HG02678 (cell line): ENCODE data around the gene SPRY2.

ENCODE experiments used
- ATAC-seq: cut with Tn5 transposase; IDR thresholded peaks from one replicate; pipeline ENCODE4 v1.9.1; 2021; ENCODE audit warnings: mild to moderate bottlenecking, moderate library complexity; ENCODE audit not compliant: unreplicated experiment

SPRY2 gene, protein sequence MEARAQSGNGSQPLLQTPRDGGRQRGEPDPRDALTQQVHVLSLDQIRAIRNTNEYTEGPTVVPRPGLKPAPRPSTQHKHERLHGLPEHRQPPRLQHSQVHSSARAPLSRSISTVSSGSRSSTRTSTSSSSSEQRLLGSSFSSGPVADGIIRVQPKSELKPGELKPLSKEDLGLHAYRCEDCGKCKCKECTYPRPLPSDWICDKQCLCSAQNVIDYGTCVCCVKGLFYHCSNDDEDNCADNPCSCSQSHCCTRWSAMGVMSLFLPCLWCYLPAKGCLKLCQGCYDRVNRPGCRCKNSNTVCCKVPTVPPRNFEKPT

GRCh38 chr13:80341101-80341755, at the start of gene SPRY2:
TSS of gene SPRY2 (minus strand) at chr13:80341126. CDS start at chr13:80337705, 3,421 bp downstream.
- peak; percentile 50 for ATAC-seq

GRCh38 chr13:80390338-80390737, 49.4 kb upstream of the SPRY2 start:
- no peak for ATAC-seq

DNA sequence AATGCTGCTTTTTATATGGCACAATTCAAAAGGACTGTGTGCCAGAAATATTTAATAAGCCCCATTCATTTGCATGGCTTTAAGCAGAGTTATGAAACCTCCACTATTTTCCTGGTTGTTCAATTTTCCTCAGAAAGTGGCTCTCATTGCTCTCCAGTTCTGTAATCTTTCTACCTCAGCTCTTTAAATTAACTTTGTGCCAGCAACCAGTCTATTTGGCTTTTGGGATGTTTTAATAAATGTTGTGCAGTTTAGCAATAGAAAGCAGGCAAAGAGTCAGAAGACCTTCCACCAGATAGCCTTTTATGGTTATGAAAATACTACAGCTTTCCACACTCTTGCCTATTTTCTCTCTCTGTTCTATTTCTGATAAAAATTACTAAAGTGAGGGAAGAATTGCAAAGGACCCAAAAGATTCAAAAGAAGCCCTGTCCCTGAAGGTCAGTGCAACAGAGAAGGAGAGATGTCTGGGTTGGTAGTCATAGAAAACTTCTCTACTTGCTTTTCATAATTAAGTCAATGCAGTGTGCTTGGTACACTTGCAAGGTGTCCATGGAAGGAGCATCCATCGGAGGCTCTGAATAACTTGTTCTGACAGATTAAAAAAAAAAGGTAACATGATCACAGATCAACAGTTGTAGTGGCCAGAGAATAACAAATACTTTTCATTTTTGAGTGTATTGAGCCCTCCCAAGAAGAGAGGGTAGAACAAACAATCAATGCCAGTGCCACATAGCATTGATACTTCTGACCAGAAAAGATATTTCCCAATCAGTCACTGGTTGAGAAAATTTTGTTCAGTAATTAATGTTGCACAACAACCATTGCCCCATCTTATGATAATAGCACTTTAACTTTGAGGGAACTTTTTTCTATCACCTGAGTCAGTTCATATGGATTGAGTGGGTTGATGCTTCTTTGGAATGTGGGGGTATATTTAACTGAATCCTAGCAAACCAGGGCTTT, 48.4 kb upstream of the SPRY2 start:
- ATAC-seq, result no peak

- no peak for ATAC-seq
Observed at GRCh38 chr13:80388506-80388905, 47.6 kb upstream of the SPRY2 start.

GRCh38 chr13:80386592-80386991, 45.7 kb upstream of the SPRY2 start:
- ATAC-seq, result no peak

GRCh38 chr13:80386002-80386401, 45.1 kb upstream of the SPRY2 start:
- ATAC-seq, result no peak

GRCh38 chr13:80382576-80382975, 41.6 kb upstream of the SPRY2 start:
- no peak for ATAC-seq

- no peak for ATAC-seq
Observed at GRCh38 chr13:80379245-80379644, 38.3 kb upstream of the SPRY2 start.

DNA sequence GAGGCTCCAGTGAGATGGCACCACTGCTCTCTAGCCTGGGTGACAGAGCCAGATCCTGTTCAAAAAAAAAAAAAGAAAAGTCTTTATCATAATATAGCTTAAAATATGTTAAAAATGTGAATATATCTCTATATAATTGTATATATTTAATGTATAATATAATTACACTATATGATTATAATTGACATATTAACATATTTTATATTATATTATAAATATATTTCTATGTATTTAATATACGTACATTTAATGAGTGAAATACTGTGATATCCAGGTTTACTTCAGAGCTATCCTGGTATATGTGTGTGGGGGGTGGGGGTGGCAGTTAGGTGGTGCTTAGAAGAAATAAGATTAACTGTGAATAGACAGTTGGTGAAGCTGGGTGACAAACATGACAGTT, 35.6 kb upstream of the SPRY2 start:
- no peak for ATAC-seq

DNA sequence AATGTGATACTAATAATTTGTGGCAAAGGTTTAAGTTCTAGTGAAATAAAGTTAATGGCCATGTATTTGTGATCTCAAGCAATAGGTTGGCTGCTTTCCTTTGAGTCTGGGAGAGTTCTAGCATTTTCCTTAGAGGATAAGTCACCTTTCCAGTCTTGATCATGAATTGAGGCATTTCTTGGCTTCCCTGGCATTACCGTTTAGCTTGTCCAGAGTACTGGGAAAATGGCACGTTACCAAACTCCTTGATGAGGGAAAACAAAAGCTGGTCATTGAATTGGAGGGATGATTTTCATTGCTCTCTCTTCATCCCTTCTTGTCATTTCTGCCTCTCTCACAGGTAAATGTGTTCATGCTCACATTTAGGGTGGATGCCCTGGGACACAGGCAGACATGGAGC, 34.0 kb upstream of the SPRY2 start:
- no peak for ATAC-seq

DNA sequence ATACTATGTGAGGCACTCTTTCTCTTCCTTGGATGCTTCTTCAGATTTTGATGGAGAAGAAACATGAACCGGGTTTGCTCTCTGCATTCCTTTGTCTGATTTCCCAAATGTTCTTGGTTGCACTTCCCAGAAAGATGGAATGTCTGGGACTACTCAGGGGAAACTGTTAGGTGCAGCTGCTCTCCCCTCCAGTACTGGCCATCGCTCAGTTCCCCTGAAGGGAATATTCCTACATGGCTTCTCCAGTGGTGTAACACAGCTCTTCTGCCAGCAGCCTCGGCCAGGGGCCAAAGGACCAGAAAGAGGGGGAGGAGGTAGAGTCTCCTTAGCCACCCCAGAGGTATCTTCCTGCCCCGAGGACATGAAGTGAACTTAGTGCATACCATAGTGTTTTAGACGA, 33.5 kb upstream of the SPRY2 start:
- ATAC-seq, result no peak

GRCh38 chr13:80371840-80372509, 31.0 kb upstream of the SPRY2 start:
- no peak for ATAC-seq

GRCh38 chr13:80367473-80367872, 26.5 kb upstream of the SPRY2 start:
- ATAC-seq, result no peak

DNA sequence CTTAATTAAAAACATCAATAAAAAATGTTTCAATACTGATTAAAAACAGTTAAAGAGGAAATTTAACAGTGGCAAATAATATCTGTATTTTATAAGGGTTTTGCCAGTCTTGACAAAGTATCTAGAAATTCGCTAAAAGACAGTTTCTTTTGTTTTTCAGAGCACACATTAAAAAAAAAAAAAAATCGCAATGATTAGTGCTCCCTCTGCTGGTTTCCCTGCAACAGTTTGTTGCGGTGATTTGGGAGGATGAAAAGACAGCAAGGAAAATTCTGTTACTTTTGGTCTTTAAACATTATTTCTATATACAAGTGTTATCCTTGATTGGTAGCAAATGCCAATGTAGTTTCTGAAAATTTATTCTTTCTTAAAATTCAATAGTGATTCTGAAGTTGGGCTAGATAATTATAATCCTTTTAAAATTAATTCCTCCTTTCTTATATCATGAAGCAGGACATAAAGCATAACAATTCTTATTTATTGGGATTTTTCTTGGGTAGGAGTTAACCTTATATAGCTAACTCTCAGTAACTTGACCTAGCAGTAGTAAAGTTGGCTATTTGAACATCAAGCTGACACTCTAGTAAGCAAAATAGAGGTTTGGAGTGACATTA, 23.1 kb upstream of the SPRY2 start:
- ATAC-seq, result no peak

DNA sequence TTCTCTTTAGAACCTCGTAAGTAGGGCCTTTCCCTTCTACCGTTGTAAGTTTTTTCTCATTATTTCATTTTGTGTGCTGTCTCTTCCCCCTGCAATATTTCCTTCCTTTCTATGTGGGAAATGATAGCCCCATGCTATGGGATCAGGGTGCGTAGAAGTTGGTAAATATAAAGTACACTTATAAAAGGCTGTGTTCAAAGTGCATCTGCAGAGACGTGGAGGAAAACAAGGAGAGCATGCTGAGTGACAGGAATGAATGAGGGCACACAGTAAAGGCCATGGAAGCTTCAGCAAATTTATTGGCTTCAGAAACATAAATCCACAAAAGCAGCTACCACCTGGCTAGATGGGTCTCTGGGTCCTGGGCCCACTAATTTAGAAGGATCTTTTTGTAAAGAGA, 21.6 kb upstream of the SPRY2 start:
- ATAC-seq, result no peak

GRCh38 chr13:80361883-80362327, 21.0 kb upstream of the SPRY2 start:
- peak; percentile 90 for ATAC-seq

- no peak for ATAC-seq
Observed at GRCh38 chr13:80361298-80361697, 20.4 kb upstream of the SPRY2 start.

DNA sequence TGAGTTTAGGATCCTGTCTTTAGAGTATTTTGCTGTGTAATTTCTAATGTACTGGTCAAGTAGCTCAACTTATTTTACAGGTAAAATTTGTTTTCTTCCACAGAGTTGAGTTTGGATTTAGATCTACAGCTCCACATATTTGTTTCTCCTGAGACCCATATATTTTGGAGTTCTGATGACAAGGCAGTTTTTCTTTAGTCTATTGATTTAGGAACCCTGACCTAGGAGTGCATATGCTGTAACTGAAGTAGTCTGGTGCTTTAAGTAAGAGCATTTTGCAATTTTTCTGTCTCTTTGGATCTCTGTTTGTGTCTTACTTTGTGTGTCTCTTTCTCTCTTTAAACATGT, 19.5 kb upstream of the SPRY2 start:
- ATAC-seq, result no peak

GRCh38 chr13:80359778-80360452, 19.0 kb upstream of the SPRY2 start:
- ATAC-seq, result no peak

DNA sequence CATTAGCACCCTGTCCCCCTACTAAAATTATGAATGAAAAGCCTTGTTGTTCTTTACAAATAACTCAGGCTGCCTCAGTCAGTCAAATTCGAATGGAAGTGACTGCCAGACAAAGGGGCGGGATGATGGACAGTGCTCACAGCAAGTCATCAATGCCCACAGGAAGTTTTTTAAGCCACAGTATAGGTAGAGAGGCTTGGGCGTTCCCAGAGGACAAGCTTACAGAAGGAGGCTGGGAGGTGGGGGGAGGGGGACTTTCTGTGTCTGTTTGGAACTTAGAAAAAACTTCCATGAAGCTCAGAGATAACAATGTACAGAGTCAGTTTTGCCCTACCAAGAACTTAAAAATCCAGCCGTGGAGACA, 18.5 kb upstream of the SPRY2 start:
- no peak for ATAC-seq
